HuH-7 (cell line): ENCODE measurements around the gene LCE2D.
A peak's percentile ranks its signal among the peaks of the same experiment; 100 is the strongest.
"Not testable (repeated sequence)": the region's sequence is repeated elsewhere in the genome, so short reads cannot be mapped to it uniquely, and the experiment has no call there.

Experiments used
- DNase-seq: peaks from one replicate; pipeline ENCODE4 v3.0.0; 2011; ENCODE audit warnings: low spot score

Gene LCE2D, protein sequence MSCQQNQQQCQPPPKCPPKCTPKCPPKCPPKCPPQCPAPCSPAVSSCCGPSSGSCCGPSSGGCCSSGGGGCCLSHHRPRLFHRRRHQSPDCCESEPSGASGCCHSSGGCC

DNA sequence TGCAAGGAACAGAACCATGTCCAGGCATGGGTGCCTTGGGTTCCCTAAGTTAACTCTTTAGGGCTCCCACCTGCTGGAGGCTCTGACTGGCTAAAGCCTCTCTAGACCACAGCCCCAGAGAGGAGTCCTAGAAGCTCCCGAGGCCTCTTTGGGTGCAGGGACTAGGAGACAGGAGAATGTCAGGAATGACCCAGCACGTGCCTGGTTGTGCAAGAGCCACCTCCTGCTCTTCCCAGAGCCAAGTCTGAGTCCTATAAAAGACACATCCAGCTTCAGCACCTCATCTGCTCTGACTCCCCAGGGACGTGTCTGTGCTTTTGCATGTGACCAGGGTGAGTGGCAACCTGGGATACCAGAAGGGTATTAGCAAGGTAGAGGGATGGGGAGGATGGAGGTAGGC lies at the start of gene LCE2D:
Gene LCE2D (plus strand): TSS at position 283 of the 400 bp plus-strand sequence. CDS start 726 bp downstream, outside the sequence.
- no peak for DNase-seq

DNA sequence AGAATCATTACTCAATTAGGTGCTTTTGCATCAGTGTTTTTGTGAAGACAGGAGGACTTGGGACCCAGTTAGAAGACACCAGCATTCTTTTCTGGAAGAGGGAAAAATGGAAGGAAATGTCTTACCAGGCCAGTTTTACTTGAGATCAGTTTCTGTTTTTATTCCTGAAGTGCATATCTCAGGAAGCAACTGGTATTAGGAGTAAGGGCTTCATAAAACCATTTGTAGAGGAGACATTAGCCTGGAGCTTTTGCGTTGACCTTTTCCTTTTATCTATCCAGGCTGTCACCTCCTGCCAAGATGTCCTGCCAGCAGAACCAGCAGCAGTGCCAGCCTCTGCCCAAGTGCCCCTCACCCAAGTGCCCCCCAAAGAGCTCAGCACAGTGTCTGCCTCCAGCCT lies 49.7 kb upstream of the LCE2D start, which contains the start of gene LCE3B:
Gene LCE3B (plus strand): TSS at position 301 of the 400 bp plus-strand sequence. CDS start 0 bp downstream, at position 301.
- DNase-seq = no peak

DNA sequence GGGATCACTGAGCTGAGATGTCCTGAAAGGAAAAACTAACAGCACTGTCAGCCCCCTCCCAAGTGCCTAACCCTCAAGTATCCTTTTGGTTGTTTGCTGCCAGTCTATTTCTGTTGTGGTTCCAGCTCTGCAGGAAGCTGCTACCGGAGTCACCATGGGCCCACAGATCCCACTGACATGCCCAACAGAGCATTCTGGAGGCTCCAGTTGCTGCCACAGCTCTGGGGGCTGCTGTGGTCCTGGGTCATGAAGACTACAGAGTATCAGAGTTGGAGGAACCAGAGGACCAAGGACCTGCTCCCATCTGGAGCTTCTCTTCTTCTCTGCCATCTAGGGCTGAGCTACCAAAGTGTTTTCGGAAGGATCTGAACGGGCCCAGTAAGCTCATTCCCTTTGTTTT lies 41.2 kb upstream of the LCE2D start:
- DNase-seq = no peak

DNA sequence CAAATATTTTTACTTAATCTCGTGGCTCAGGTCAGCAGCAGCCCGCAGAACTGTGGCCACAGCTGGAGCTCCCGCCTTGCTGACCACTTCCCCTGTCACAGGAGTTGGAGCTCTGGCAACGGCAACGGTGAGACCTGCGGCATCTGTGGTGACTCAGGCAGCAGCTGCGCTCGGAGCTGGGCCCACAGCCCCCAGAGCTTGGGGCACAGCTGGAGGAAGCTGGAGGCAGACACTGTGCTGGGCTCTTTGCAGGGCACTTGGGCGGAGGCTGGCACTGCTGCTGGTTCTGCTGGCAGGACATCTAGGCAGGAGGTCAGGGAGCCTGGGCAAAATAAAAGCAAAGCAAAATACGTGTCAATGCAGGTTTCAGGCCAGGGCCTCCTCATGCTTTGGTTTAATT lies 40.4 kb upstream of the LCE2D start, which contains the start of gene LCE3A:
Gene LCE3A (minus strand): TSS at position 301 of the 400 bp plus-strand sequence. CDS start 0 bp downstream, at position 301.
- DNase-seq = no peak

DNA sequence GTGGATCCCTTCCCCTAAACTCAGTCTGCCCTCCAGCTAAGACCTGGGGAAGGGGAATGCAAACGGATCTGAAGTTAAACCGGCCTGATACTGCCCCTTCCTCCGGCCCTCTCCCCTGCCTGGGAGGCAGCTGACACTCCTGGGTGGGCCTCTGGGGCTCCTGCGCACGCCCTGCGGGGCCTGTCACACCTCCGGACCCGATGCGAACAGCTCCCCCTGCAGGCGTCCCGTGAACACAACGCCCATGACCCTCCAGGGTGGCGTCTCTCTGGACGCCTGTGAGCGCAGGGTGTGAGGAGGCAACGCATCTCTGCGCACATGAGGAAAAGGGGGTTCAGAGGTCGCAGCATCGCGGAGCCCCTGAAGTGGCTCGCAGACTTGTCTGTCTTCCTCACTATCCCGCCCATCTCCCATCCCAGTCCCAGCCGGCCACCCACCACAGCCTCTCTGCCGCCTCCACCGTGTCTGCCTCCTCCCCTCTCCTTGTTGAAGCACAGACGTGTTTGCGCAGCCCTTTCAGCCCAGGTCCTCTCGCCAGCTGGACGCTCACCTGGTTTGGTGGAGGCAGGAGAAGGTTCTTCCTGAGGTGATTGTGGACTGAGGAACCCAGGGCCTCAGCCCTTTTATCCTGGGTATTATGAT lies 39.9 kb upstream of the LCE2D start:
- DNase-seq = peak; percentile 28

DNA sequence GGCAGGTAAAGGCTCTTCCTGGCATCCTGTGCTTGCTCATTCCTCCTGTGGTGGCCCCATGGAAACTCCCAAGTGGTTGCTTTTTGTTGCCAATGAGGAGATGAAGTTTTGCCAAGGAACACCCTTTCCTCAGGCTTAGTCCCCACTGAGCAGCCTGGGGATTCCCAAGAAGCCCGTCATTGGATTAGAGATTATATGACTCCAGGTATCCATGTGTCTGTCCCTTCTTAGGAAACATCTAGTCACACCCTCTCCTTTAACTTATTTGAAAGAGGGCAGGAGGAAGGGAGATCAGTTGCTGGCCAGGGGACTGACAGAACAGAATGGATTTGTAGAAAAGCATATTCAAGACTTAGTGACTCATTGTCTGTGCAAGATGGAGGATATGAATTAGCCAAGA lies 36.4 kb upstream of the LCE2D start:
- DNase-seq = no peak

DNA sequence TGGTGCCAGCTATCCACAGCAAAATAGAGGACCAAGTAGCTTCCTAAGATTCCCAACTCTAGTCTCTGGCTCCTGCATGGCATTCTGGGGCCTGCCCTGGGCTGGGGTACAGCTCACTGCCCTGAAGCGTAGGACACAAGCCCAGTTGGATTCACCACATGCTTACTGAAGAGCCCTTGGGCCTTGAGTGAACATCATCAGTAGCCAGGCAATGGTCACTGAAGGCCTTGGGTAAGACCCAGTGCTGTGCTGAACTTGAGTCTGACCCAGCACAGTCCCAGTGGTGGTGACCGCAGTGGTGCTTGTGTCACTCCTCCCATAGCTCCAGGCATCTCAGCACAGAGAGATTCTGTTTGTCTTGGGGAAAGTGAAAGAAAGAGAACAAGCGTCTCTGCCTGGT lies 32.6 kb upstream of the LCE2D start:
- no peak for DNase-seq

DNA sequence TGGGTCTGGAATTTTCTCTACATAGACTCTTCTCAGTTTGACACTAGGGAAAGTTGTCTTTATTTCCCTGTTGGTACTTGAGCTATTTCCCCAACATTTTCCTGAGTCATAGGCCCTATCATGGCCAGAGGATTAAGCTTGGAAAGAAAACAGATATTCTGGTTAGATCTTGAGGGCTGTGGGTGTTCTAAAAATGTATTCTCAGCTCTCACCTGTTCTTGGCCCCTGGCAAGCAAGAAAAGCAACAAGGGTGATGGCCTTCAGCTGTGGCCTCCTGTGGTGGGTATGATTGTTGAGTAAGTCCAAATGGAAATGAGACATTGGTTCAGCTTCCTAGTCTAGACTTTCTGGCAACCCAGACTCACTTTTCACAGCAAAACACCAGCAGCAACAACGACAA lies 22.8 kb upstream of the LCE2D start:
- no peak for DNase-seq

DNA sequence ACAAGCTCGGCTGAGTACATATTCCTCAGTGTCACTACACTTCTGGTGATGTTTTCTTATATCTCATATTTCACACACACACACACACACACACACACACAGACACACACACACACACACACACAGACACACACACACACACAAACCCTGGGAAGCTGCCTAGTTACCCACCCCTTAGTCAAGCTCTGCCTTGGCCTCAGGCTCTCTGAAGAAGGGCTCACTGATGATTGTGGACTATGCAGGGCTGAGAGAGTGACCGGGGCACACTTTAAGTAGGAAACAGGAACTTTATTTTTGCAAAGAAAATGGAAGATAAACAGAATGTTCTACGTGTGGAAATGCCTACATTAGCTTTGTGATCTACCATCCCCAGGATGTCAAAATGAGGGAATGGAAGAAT lies 19.2 kb upstream of the LCE2D start:
- no peak for DNase-seq

DNA sequence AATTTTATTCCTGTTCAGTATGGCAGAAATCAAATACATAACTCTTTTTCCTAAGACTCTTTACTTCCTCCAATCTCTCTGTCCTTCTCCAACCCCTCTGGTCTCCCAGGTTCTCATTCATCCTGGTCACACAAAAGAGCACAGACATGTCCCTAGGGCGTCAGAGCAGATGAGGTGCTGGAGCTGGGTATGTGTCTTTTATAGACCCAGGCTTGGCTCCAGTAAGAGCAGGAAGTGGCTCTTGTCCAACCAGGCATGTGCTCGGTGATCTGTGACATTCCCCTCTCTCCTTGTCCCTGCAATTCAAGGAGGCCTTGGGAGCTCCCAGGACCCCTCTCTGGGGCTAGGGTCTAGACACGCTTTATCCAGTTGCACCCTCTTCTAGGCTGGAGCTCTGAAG lies 18.0 kb upstream of the LCE2D start:
- no peak for DNase-seq

DNA sequence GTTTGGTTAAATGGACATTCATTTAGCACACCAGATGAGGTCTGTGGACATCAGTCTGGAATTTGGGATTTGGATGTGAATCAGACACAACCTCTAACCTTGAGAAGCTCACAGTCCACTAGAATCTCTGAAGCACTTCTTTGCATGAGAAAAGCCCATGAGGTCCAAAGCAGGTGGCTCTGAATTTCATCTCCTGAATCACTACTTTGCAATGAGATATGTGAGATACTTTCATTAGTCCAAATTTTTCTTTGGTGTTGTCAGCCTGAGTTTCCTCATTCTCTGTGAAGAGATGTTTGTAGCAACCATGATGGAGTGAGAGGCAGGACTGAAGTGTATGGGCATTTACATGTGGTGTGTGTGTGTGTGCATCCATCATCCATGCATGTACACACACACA lies 16.5 kb upstream of the LCE2D start:
- DNase-seq = no peak

DNA sequence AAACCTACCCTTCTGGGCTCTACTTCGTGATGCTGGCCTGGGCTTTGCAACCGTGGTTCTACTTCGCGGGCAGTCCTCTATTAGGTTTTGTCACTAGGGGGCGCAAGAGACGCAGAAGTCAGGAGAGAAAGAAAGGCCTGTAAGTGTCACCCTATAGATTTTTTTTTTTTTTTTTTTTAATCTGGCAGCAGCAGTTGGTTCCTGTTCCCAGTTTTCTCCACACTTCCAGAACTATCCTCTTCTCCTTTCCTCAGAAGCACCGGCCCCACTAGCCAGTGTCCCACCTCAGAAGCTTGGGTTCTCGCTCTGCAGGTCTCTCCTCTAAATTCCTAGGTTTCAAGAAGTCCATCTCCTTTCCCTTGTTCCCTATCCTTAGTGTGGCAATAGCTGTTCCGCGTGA lies 9.1 kb upstream of the LCE2D start:
- peak; percentile 49 for DNase-seq

DNA sequence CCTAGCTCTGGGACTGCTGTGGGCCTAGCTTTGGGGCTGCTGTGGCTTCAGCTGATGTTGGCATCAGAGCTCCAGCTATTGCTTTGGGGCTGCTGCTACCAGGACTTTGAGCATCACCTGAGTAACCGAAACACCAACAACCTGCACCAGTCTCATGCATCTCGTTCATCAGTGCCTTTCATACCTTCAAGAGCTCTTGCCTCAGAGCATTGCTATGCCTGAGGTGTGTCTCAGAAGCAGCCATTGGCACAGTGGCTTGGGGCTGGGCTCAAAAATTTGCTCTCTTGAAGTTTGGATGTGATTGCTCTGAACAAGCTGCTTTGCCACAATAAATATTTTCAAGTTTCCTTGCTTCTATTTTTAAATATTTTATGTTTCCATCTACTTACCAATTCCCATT lies 6.7 kb upstream of the LCE2D start:
- DNase-seq = no peak

DNA sequence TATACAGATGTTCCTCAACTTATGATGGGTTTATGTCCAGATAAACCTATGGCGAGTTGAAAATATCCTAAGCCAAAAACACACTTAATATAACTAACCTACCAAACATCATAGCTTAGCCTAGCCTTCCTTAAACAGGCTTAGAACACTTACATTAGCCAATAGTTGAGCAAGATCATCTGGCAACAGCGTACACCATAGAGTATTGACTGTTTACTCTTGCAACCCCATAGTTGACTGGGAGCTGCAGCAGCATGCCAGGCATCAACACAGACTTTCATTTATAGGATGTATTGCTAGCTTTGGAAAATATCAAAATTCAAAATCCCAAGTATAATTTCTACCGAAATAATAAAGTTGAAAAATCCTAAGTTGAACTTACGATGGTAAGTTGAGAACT lies 5.5 kb upstream of the LCE2D start:
- no peak for DNase-seq

DNA sequence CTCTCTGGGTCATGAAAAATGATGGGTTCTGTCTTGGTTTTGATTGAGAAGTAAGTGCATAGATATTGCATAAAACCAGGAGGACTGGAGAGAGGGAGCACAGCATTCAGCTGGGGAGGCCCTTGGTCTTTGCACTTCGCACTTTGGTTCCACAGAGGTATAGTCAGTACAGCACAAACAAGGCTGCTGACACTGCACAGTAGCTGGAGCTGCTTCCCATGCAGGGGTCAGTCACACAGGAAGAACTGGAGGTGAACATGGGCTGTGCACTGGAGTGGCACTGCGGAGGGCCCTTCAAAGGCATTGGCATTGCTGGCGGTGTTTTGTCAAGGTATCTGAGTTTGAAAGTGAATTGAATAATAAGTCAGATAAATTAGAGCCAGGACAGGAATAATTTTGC lies 4.5 kb upstream of the LCE2D start:
- DNase-seq = no peak

DNA sequence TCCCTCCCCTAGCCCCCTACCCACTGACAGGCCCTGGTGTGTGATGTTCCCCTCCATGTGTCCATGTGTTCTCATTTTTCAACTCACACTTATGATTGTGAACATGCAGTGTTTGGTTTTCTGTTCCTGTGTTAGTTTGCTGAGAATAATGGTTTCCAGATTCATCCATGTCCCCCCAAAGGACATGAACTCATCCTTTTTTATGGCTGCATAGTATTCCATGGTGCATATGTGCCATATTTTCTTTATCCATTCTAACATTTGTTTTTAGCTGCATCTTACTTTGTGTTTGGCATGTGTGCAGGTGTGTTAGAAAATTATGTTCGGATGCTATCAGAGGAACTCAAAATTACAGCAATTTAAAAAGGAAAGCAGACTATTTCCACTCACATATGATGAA lies 3.0 kb downstream of the LCE2D start:
- DNase-seq = not testable (repeated sequence)

DNA sequence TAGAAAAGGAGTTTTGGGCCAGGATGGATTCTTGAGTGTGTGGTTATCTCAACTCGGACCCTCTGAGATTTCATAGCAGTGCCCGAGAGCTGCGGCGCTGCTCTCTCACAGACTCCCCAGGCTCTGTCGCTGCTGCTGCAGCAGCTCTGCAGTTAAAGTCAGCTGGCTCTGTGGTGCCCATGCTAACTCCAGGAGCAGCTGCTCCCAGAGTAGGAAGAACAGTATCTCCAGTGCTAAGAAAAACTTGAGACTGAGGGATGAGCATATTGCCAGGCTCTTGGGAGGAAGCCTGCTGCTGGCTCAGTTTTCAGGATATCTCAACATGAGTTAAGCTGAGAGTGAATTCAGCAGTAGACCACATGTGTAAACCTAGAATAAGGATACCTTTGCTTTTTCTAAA lies 4.5 kb downstream of the LCE2D start:
- no peak for DNase-seq

DNA sequence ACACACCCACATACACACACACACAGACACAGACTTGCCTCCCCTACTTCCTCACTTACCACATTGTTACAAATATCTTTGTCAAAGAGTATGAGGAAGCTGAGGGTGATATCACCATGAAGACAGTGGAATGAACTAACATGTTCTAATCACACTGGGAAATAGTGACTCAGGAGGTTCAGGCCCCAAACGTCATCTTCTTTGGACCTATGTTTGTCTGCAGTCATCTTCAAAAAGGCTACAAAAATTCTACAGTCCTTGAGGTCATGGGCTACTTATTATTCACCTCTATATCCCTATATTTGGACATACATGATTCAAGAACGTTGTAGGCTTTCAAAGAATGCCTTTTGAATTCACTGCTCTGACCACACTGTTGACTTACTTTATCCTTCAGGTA lies 9.8 kb downstream of the LCE2D start:
- DNase-seq = no peak

DNA sequence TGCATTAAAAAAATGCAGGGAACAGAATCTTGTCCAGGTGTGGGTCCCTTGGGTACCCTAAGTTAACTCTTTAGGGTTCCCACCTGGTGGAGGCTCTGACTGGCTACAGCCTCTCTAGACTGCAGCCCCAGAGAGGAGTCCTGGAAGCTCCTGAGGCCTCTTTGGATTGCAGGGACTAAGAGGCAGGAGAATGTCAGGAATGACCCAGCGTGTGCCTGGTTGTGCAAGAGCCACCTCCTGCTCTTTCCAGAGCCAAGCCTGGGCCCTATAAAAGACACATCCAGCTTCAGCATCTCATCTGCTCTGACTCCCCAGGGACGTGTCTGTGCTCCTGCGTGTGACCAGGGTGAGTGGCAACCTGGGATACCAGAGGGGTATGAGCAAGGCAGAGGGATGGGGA lies 11.8 kb downstream of the LCE2D start, which contains the start of gene LCE2C:
Gene LCE2C (plus strand): TSS at position 297 of the 400 bp plus-strand sequence. CDS start 737 bp downstream, outside the sequence.
- not testable (repeated sequence) for DNase-seq

DNA sequence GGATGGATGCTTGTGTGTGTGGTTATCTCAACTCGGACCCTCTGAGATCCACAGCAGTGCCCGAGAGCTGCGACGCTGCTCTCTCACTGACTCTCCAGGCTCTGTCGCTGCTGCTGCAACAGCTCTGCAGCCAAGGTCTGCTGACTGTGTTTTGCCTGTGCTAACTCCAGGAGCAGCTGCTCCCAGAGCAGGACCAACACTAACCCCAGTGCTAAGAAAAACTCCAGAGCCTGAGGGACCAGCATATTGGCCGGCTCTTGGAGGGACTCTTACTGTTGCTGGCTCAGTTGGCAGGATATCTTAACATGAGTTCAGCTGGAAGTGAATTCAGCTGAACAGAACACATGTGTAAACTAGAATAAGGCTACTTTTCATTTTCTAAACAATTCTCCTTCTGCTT lies 16.3 kb downstream of the LCE2D start:
- DNase-seq = no peak

DNA sequence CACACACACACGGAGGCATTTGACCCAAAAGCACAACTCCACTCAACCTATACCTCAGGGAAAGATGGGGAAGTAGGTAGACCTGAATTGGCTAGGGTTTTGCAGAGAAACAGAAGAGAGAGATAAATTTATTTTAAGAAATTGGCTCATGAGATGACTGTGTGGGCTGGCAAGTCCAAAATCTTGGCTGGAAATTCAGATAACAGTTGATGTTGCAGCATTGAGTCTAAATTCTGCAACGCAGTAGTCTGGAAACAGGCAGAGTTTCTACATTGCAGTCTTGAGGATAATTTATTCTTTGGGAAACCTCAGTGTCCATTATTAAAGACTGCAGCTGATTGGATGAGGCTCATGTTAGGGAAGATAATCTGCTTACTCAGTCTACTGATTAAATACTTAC lies 18.4 kb downstream of the LCE2D start:
- no peak for DNase-seq

DNA sequence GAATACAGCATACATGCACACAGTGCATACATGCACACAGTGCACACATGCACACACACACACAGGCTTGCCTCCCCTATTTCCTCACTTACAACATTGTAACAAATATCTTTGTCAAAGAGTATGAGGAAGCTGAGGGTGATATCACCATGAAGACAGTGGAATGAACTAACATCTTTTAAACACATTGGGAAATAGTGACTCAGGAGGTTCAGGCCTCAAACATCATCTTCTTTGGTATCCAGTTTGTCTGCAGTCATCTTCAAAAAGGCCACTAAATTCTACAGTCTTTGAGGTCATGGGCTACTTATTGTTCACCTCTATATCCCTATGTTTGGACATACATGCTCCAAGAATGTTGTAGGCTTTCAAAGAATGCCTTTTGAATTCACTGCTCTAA lies 20.7 kb downstream of the LCE2D start:
- no peak for DNase-seq

DNA sequence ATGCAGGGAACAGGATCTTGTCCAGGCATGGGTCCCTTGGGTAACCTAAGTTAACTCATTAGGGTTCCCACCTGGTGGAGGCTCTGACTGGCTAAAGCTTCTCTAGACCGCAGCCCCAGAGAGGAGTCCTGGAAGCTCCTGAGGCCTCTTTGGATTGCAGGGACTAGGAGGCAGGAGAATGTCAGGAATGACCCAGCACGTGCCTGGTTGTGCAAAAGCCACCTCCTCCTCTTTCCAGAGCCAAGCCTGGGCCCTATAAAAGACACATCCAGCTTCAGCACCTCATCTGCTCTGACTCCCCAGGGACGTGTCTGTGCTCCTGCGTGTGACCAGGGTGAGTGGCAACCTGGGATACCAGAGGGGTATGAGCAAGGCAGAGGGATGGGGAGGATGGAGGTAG lies 22.6 kb downstream of the LCE2D start, which contains the start of gene LCE2B:
Gene LCE2B (plus strand): TSS at position 301 of the 400 bp plus-strand sequence. CDS start 721 bp downstream, outside the sequence.
- DNase-seq = not testable (repeated sequence)
